PC-3 (cell line): ENCODE measurements around the gene ITGAL. TPM values are rescaled to one million over a fixed set of nuclear protein-coding genes. Genes with fewer than 3 reads are reported as not detected.
A peak's percentile ranks its signal among the peaks of the same experiment; 100 is the strongest.

Experiments used
- ATAC-seq: fragments of 200-7000 bp; cut with Tn5 transposase; 2 replicates; pipeline ENCODE4 v1.9.1; 2020; ENCODE audit warnings: mild to moderate bottlenecking, moderate library complexity
- BruUV-seq: library from RNA; stranded (reverse); fragments of 400-500 nt; replicated peaks from 2 replicates; lab custom pipeline; 2021; lab: Mats Ljungman, UMichigan
- CTCF ChIA-PET: fragments of 300-600 bp; sonication (Branson Sonifier 250); formaldehyde crosslinking; loops from one replicate; lab custom pipeline; 2022; ENCODE audit warnings: antibody characterized with exemption; lab: Charles Lee
- POLR2A ChIA-PET: fragments of 300-600 bp; sonication (Branson Sonifier 250); formaldehyde crosslinking; loops from one replicate; lab custom pipeline; 2022; ENCODE audit warnings: antibody characterized with exemption; ENCODE audit not compliant: unreplicated experiment; lab: Charles Lee
- DNase-seq: peaks from one replicate; pipeline ENCODE4 v3.0.0-alpha.2; 2015
- H2AFZ ChIP-seq: fragments of 300-600 bp; sonication (generic); 2 replicates; pipeline ENCODE4 v1.6.0; 2016; ENCODE audit warnings: antibody characterized with exemption, low read length
- H3F3A ChIP-seq: fragments of 300-600 bp; sonication (generic); one replicate; pipeline ENCODE4 v1.6.0; 2017; ENCODE audit warnings: antibody characterized with exemption, low read length, control low read depth, mild to moderate bottlenecking; ENCODE audit not compliant: unreplicated experiment
- H3K27ac ChIP-seq: fragments of 300-600 bp; sonication (generic); 2 replicates; pipeline ENCODE4 v1.5.1; 2016; ENCODE audit warnings: mild to moderate bottlenecking, low read length
- H3K27me3 ChIP-seq: fragments of 300-600 bp; sonication (generic); 2 replicates; pipeline ENCODE4 v1.6.1; 2016; ENCODE audit warnings: low read length, mixed read lengths
- H3K36me3 ChIP-seq: fragments of 300-600 bp; sonication (generic); 2 replicates; pipeline ENCODE4 v1.6.1; 2016; ENCODE audit warnings: low read depth, mixed run types, low read length, mixed read lengths
- H3K4me1 ChIP-seq: fragments of 300-600 bp; sonication (generic); 2 replicates; pipeline ENCODE4 v1.5.1; 2016; ENCODE audit warnings: low read length; ENCODE audit not compliant: insufficient read depth
- H3K4me2 ChIP-seq: fragments of 300-600 bp; sonication (generic); 2 replicates; pipeline ENCODE4 v1.6.0; 2016; ENCODE audit warnings: low read length
- H3K4me3 ChIP-seq: fragments of 300-600 bp; sonication (generic); 2 replicates; pipeline ENCODE4 v1.5.1; 2016; ENCODE audit warnings: mild to moderate bottlenecking, low read length, mixed read lengths
- H3K79me2 ChIP-seq: fragments of 300-600 bp; sonication (generic); 2 replicates; pipeline ENCODE4 v1.6.1; 2017; ENCODE audit warnings: low read length, mixed read lengths
- H3K9ac ChIP-seq: fragments of 300-600 bp; sonication (generic); 2 replicates; pipeline ENCODE4 v1.6.0; 2016; ENCODE audit warnings: mild to moderate bottlenecking, low read length
- H3K9me2 ChIP-seq: fragments of 300-600 bp; sonication (generic); replicated peaks from 2 replicates; pipeline ENCODE4 v1.6.1; 2016; ENCODE audit warnings: mixed run types, low read length, mixed read lengths
- H3K9me3 ChIP-seq: fragments of 300-600 bp; sonication (generic); 2 replicates; pipeline ENCODE4 v1.6.1; 2016; ENCODE audit warnings: low read length, mixed read lengths
- H4K20me1 ChIP-seq: fragments of 300-600 bp; sonication (generic); 2 replicates; pipeline ENCODE4 v1.6.1; 2016; ENCODE audit warnings: low read length, mixed read lengths
- EZH2 ChIP-seq: fragments of 300-600 bp; sonication (generic); IDR thresholded peaks from one replicate; pipeline ENCODE4 v1.6.1; 2017; ENCODE audit warnings: antibody characterized with exemption, mild to moderate bottlenecking, low read length; ENCODE audit not compliant: unreplicated experiment
- EZH2phosphoT487 ChIP-seq: fragments of 300-600 bp; sonication (generic); IDR thresholded peaks from 2 replicates; pipeline ENCODE4 v1.6.1; 2018; ENCODE audit warnings: mild to moderate bottlenecking, antibody characterized with exemption, low read length, borderline replicate concordance
- intact Hi-C: fragments of 100-400 bp; cut with micrococcal nuclease; formaldehyde crosslinking; loops from 2 replicates; pipeline ENCODE4 v1.9.0; 2023
- total RNA-seq: library from RNA; depleted of rRNA; stranded (reverse); fragments of >200 nt; gene quantifications from 2 replicates; pipeline ENCODE4 v1.2.3, GENCODE V29; 2014
- TF ChIP-seq, protein P1 (sequence below): fragments of 300-600 bp; sonication (generic); conservative IDR thresholded peaks from 2 replicates; pipeline ENCODE4 v1.5.1; 2017; ENCODE audit warnings: antibody characterized with exemption, low read depth, mild to moderate bottlenecking, low read length

The ITGAL gene
- total RNA-seq, 1 experiment from 2014 or later = not detected

- Histone ChIP-seq H3K9ac (peak overlapping the region; percentile 94), H3K4me1 (peaks cover 19% of the 10 kb centered on the region), H3K36me3 (no peaks in the 10 kb centered on the region), H3K4me2 (peak overlapping the region; percentile 98), H3K4me3 (peak overlapping the region; percentile 96), H3K27ac (no peak overlapping the region), H3K9me3 (no peaks in the 10 kb centered on the region), H3F3A (no peaks in the 10 kb centered on the region), H2AFZ (peak overlapping the region; percentile 96), H3K27me3 (no peaks in the 10 kb centered on the region), H3K79me2 (peaks cover 24% of the 10 kb centered on the region), H3K9me2 (no peaks in the 10 kb centered on the region), H4K20me1 (no peaks in the 10 kb centered on the region)
- ATAC-seq (no peak), DNase-seq (no peak)
- ChIA-PET POLR2A (no interaction called here), CTCF (interaction anchor here (0.6 kb wide), 1 partner anchor 55 kb away, joined by 5 read pairs; no protein-coding TSS in a partner anchor)
- intact Hi-C loops = loop anchor here (10.0 kb wide), 1 partner anchor 80 kb away; the partner anchor contains the start of gene ZNF768
- BruUV-seq = TSS peak; percentile 68
- TF ChIP-seq EZH2 = no peak
- TF ChIP-seq, protein P1, sequence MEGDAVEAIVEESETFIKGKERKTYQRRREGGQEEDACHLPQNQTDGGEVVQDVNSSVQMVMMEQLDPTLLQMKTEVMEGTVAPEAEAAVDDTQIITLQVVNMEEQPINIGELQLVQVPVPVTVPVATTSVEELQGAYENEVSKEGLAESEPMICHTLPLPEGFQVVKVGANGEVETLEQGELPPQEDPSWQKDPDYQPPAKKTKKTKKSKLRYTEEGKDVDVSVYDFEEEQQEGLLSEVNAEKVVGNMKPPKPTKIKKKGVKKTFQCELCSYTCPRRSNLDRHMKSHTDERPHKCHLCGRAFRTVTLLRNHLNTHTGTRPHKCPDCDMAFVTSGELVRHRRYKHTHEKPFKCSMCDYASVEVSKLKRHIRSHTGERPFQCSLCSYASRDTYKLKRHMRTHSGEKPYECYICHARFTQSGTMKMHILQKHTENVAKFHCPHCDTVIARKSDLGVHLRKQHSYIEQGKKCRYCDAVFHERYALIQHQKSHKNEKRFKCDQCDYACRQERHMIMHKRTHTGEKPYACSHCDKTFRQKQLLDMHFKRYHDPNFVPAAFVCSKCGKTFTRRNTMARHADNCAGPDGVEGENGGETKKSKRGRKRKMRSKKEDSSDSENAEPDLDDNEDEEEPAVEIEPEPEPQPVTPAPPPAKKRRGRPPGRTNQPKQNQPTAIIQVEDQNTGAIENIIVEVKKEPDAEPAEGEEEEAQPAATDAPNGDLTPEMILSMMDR = no peak
- TF ChIP-seq EZH2phosphoT487 = no peak
Measured at GRCh38 chr16:30444231-30445148, 28.1 kb upstream of the ITGAL start.

- Histone ChIP-seq H3K9me2 (no peaks in the 10 kb centered on the region), H3K4me3 (peak overlapping the region; percentile 96), H3K9ac (peak overlapping the region; percentile 94), H3K9me3 (no peaks in the 10 kb centered on the region), H3K27ac (no peak overlapping the region; the same call in 1 of the 2 replicates), H3K4me2 (peak overlapping the region; percentile 98), H3F3A (no peaks in the 10 kb centered on the region), H3K4me1 (peaks cover 19% of the 10 kb centered on the region), H2AFZ (peak overlapping the region; percentile 96), H3K79me2 (peaks cover 24% of the 10 kb centered on the region), H3K27me3 (no peaks in the 10 kb centered on the region), H3K36me3 (no peaks in the 10 kb centered on the region), H4K20me1 (no peaks in the 10 kb centered on the region)
- TF ChIP-seq EZH2 (no peak), EZH2phosphoT487 (no peak)
- TF ChIP-seq, protein P1 = no peak
- DNase-seq = no peak
- ChIA-PET POLR2A (no interaction called here), CTCF (no interaction called here)
- BruUV-seq = no TSS peak
- intact Hi-C loops = loop anchor here (10.0 kb wide), 1 partner anchor 80 kb away; the partner anchor contains the start of gene ZNF768
- no peak for ATAC-seq
Measured at GRCh38 chr16:30445149-30445407, 27.5 kb upstream of the ITGAL start.
